ENCODE measurements around the gene SLC25A46. TPM values are rescaled to one million over a fixed set of nuclear protein-coding genes. Genes with fewer than 3 reads are reported as not detected.

SLC25A46 gene
- total and polyA plus RNA-seq, 9 of the 15 experiments (the other 6 are each of a cell fraction or from before 2014, with no cell fraction given) = 7.8 to 47.3 (median 31.8) TPM

DNA sequence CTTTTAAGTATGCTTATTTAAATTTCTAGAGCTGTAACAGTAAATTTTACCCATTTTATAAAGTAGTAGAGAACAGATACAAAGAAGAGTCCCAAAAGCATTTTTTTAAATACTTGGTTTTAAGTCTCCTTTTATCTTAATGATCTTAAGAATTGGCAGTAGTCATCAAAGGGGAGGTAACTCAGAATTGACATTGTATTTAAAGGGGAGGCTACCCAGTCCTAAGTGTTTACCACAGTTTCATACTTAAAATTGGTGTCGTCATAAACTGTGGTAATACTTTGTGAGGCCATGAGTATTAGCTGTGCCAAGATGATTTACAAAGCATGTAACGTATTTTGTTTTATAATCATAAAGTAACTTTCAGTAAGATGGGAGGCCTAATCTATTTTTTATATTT lies 14.8 kb downstream of the SLC25A46 start (continued):
- no peak for TF ChIP-seq MTA3 (IDR thresholded peaks at IDR 0.05; ENCODE audit: borderline replicate concordance)
- TF ChIP-seq, protein P1, sequence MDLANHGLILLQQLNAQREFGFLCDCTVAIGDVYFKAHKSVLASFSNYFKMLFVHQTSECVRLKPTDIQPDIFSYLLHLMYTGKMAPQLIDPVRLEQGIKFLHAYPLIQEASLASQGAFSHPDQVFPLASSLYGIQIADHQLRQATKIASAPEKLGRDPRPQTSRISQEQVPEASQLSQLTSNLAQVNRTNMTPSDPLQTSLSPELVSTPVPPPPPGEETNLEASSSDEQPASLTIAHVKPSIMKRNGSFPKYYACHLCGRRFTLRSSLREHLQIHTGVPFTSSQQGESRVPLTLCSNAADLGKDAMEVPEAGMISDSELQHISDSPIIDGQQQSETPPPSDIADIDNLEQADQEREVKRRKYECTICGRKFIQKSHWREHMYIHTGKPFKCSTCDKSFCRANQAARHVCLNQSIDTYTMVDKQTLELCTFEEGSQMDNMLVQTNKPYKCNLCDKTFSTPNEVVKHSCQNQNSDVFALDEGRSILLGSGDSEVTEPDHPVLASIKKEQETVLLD (IDR thresholded peaks at IDR 0.05) = no peak
- no peak for TF ChIP-seq FIP1L1 (IDR thresholded peaks at IDR 0.05; ENCODE audit: low read depth, low read length, poor library complexity, severe bottlenecking)
- TF ChIP-seq STAT5B (CRISPR knock-in tag; IDR thresholded peaks at IDR 0.05) = no peak
- TF ChIP-seq, protein P2, sequence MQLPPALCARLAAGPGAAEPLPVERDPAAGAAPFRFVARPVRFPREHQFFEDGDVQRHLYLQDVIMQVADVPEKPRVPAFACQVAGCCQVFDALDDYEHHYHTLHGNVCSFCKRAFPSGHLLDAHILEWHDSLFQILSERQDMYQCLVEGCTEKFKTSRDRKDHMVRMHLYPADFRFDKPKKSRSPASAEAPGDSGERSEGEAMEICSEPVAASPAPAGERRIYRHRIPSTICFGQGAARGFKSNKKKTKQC (CRISPR knock-in tag; IDR thresholded peaks at IDR 0.05) = no peak
- TF ChIP-seq TGIF2 (CRISPR knock-in tag; IDR thresholded peaks at IDR 0.05) = no peak

DNA sequence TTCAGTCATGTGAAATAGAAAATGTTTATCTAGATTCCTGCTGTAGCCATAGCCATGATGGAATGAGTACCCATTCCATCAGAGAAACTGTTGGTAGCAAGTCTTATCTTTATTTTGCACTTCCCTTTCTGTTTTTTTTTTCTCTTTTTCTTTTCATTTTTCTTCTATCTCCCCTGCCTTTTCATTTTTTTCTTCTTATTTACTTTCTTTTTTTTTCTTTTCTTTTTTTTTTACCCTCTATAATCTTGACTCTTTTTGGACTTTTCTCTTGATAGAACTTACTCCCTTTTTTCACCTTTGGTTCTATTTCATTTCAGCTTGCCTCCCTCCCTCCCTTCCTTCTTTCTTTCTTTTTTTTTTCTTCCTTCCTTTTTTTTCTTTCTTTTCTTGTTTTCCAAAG lies 15.4 kb downstream of the SLC25A46 start:
- DNase-seq (ENCODE audit: extremely low read depth in 1 of 4, low spot score in 3 of 4) = no peak
- intact Hi-C loops (cut with micrococcal nuclease) (loop anchor here (10.0 kb wide), 1 partner anchor 341 kb away; the partner anchor contains the start of gene WDR36), in situ Hi-C loops (cut with MboI) (loop anchor here (25.0 kb wide), 2 partner anchors 508 to 758 kb away; partner anchors contain the start of gene STARD4)
- H3K4me3 ChIP-seq = no peak overlapping the region
- no peaks in the 10 kb centered on the region for H3K9me3 ChIP-seq (replicated peaks; ENCODE audit: control insufficient read depth, insufficient read depth, low read depth, low read length)
- TF ChIP-seq HDAC3 (IDR thresholded peaks at IDR 0.05; ENCODE audit: borderline replicate concordance, partially characterized antibody) = no peak
- TF ChIP-seq, protein P3, sequence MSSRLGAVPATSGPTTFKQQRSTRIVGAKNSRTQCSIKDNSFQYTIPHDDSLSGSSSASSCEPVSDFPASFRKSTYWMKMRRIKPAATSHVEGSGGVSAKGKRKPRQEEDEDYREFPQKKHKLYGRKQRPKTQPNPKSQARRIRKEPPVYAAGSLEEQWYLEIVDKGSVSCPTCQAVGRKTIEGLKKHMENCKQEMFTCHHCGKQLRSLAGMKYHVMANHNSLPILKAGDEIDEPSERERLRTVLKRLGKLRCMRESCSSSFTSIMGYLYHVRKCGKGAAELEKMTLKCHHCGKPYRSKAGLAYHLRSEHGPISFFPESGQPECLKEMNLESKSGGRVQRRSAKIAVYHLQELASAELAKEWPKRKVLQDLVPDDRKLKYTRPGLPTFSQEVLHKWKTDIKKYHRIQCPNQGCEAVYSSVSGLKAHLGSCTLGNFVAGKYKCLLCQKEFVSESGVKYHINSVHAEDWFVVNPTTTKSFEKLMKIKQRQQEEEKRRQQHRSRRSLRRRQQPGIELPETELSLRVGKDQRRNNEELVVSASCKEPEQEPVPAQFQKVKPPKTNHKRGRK (tag; IDR thresholded peaks at IDR 0.05) = peak; percentile 77
- no peak for FAIRE-seq
- no peak overlapping the region for H3K27ac ChIP-seq (ENCODE audit: extremely low read depth, low read depth, low read length)
- BruUV-seq (replicated peaks) = no TSS peak
- CTCF ChIA-PET (ENCODE audit: low intra/inter-chr PET ratio) = no interaction called here
- H4K20me1 ChIP-seq (replicated peaks; ENCODE audit: control insufficient read depth, insufficient read depth, low read length) = no peaks in the 10 kb centered on the region
- no peaks in the 10 kb centered on the region for H3K27me3 ChIP-seq (ENCODE audit: control insufficient read depth in 2 of 2, insufficient read depth in 2 of 2, low read length in 2 of 2)
- H3K4me2 ChIP-seq (ENCODE audit: insufficient read depth, low read length) = no peak overlapping the region
- POLR2A ChIA-PET = no interaction called here
- H2AFZ ChIP-seq (ENCODE audit: low read depth, low read length) = no peak overlapping the region
- H3K9me1 ChIP-seq (ENCODE audit: control insufficient read depth, insufficient read depth, low read length) = no peaks in the 10 kb centered on the region
- no peak for ATAC-seq
- peaks cover 43% of the 10 kb centered on the region; the same call in 2 of the 3 replicates for H3K36me3 ChIP-seq (ENCODE audit: control insufficient read depth, insufficient read depth, low read length)
- no peak overlapping the region for H3K9ac ChIP-seq (ENCODE audit: insufficient read depth in 1 of 2, low read depth in 2 of 2, low read length in 2 of 2)
- H3K79me2 ChIP-seq (ENCODE audit: control insufficient read depth, insufficient read depth, low read length) = no peaks in the 10 kb centered on the region
- no peaks in the 10 kb centered on the region for H3K4me1 ChIP-seq (replicated peaks in 1 of 2; ENCODE audit: control insufficient read depth in 2 of 2, insufficient read depth in 2 of 2, low read length in 2 of 2)

Measured in K562 (cell line).